HCT116 (cell line): ENCODE measurements around the gene LRIT3. TPM values are rescaled to one million over a fixed set of nuclear protein-coding genes. Genes with fewer than 3 reads are reported as not detected.

Experiments used
- ATAC-seq: fragments of 200-7000 bp; cut with Tn5 transposase; 2 replicates; pipeline ENCODE4 v1.9.1; 2020; ENCODE audit warnings: mild to moderate bottlenecking, moderate library complexity
- BruUV-seq: library from RNA; stranded (reverse); fragments of 400-500 nt; replicated peaks from 2 replicates; lab custom pipeline; 2021; lab: Mats Ljungman, UMichigan
- CTCF ChIA-PET: fragments of 300-600 bp; sonication (Branson Sonifier 250); formaldehyde crosslinking; loops from one replicate; lab custom pipeline; 2021; ENCODE audit warnings: antibody characterized with exemption; lab: Charles Lee
- POLR2A ChIA-PET: fragments of 300-600, 350-600 bp; sonication (Branson Sonifier 250); formaldehyde crosslinking; loops from one replicate; lab custom pipeline; 2021; ENCODE audit warnings: antibody characterized with exemption; lab: Charles Lee
- RAD21 ChIA-PET, 2 experiments: fragments of 300-600 bp; sonication (Branson Sonifier 250); formaldehyde crosslinking; loops; one replicate each; lab custom pipeline; 2023; ENCODE audit warnings: low total read pairs in 2 of 2; ENCODE audit not compliant: uncharacterized antibody in 2 of 2, unreplicated experiment in 2 of 2, low non-redundant PET in 1 of 2; lab: Charles Lee
- DNase-seq: peaks from one replicate; pipeline ENCODE4 v3.0.0-alpha.2; 2010; ENCODE audit warnings: low read depth, low spot score
- H2AFZ ChIP-seq: fragments of 200-600 bp; shearing (Covaris generic), sonication (generic); 2 replicates; pipeline ENCODE4 v1.6.1; 2017; ENCODE audit warnings: low read depth, mixed run types, mixed read lengths, antibody characterized with exemption, low read length; ENCODE audit not compliant: poor library complexity, severe bottlenecking
- H3K27ac ChIP-seq: 2 replicates; pipeline ENCODE4 v1.5.1; 2012; ENCODE audit warnings: low read depth, low read length
- H3K27me3 ChIP-seq: fragments of 200-600 bp; sonication (generic); 2 replicates; pipeline ENCODE4 v1.6.1; 2016; ENCODE audit warnings: mixed run types, low read length, mixed read lengths; ENCODE audit not compliant: insufficient read depth
- H3K36me3 ChIP-seq, 2 experiments: fragments of 200-500 bp in 1 of 2; fragments of 200-600 bp in 1 of 2; sonication (Bioruptor generic) in 1 of 2; sonication (generic) in 1 of 2; 2 replicates each; pipeline versions ENCODE4 v1.5.1 to v1.6.1; 2014 to 2016; ENCODE audit warnings: low read length in 2 of 2, inconsistent platforms in 1 of 2, mixed read lengths in 1 of 2, mixed run types in 1 of 2; ENCODE audit not compliant: insufficient read depth in 2 of 2, control insufficient read depth in 1 of 2
- H3K4me1 ChIP-seq, 2 experiments: fragments of 200-600 bp in 1 of 2; sonication (generic) in 1 of 2; 2 replicates each; pipeline versions ENCODE4 v1.5.1 to v1.6.1; 2012 to 2017; ENCODE audit warnings: low read length in 2 of 2, inconsistent platforms in 1 of 2, mild to moderate bottlenecking in 1 of 2, mixed read lengths in 1 of 2, mixed run types in 1 of 2, moderate library complexity in 1 of 2; ENCODE audit not compliant: insufficient read depth in 2 of 2, control insufficient read depth in 1 of 2
- H3K4me2 ChIP-seq: fragments of 200-600 bp; sonication (generic); 2 replicates; pipeline ENCODE4 v1.6.1; 2017; ENCODE audit warnings: mixed run types, low read length, mixed read lengths
- H3K4me3 ChIP-seq, 2 experiments: fragments of 200-600 bp in 1 of 2; sonication (generic) in 1 of 2; replicated peaks in 1 of 2; 2 replicates each; pipeline ENCODE4 v1.5.1; 2011 to 2016; ENCODE audit warnings: low read length in 2 of 2, control low read depth in 1 of 2, low read depth in 1 of 2, mild to moderate bottlenecking in 1 of 2, mixed read lengths in 1 of 2, mixed run types in 1 of 2
- H3K79me2 ChIP-seq: fragments of 200-600 bp; sonication (generic); 2 replicates; pipeline ENCODE4 v1.6.1; 2017; ENCODE audit warnings: mild to moderate bottlenecking, mixed run types, low read length, moderate library complexity, mixed read lengths; ENCODE audit not compliant: insufficient read depth
- H3K9ac ChIP-seq: fragments of 200-600 bp; sonication (generic); 2 replicates; pipeline ENCODE4 v1.6.1; 2016; ENCODE audit warnings: low read length, mixed read lengths
- H3K9me2 ChIP-seq: fragments of 200-600 bp; sonication (generic), shearing (Covaris generic); 2 replicates; pipeline ENCODE4 v1.6.1; 2017; ENCODE audit warnings: mixed run types, mild to moderate bottlenecking, moderate library complexity; ENCODE audit not compliant: insufficient read depth
- H3K9me3 ChIP-seq, 2 experiments: fragments of 200-500 bp in 1 of 2; fragments of 200-600 bp in 1 of 2; sonication (Bioruptor generic) in 1 of 2; sonication (generic) in 1 of 2; 2 replicates each; pipeline ENCODE4 v1.6.1; 2014 to 2017; ENCODE audit warnings: low read length in 2 of 2, mixed read lengths in 2 of 2, inconsistent platforms in 1 of 2, low read depth in 1 of 2, mild to moderate bottlenecking in 1 of 2, mixed run types in 1 of 2, moderate library complexity in 1 of 2; ENCODE audit not compliant: control insufficient read depth in 1 of 2, insufficient read depth in 1 of 2
- H4K20me1 ChIP-seq: fragments of 200-600 bp; sonication (generic), shearing (Covaris generic); 2 replicates; pipeline ENCODE4 v1.6.1; 2017; ENCODE audit warnings: mixed run types, mild to moderate bottlenecking, moderate library complexity; ENCODE audit not compliant: insufficient read depth
- EGR1 ChIP-seq: IDR thresholded peaks from 2 replicates; pipeline ENCODE4 v1.6.1; 2012; ENCODE audit warnings: low read depth
- ELF1 ChIP-seq: IDR thresholded peaks from 2 replicates; pipeline ENCODE4 v1.6.1; 2012; ENCODE audit warnings: low read depth, borderline replicate concordance
- FOSL1 ChIP-seq: IDR thresholded peaks from 2 replicates; pipeline ENCODE4 v1.6.1; 2012; ENCODE audit warnings: low read depth
- MAX ChIP-seq: IDR thresholded peaks from 2 replicates; pipeline ENCODE4 v1.6.1; 2012
- POLR2A ChIP-seq: IDR thresholded peaks from 2 replicates; pipeline ENCODE4 v1.7.0; 2011; ENCODE audit warnings: borderline replicate concordance; ENCODE audit not compliant: insufficient read depth, insufficient read length; ENCODE audit errors: extremely low read depth
- SP1 ChIP-seq: IDR thresholded peaks from 2 replicates; pipeline ENCODE4 v1.6.1; 2012; ENCODE audit warnings: low read depth
- SRF ChIP-seq: IDR thresholded peaks from 2 replicates; pipeline ENCODE4 v1.6.1; 2012; ENCODE audit warnings: low read depth
- ZBTB33 ChIP-seq: IDR thresholded peaks from 2 replicates; pipeline ENCODE4 v1.6.1; 2011; ENCODE audit warnings: mild to moderate bottlenecking, low read length, moderate library complexity; ENCODE audit not compliant: insufficient replicate concordance; ENCODE audit errors: extremely low read depth
- intact Hi-C: fragments of 100-400 bp; cut with micrococcal nuclease; formaldehyde crosslinking; loops from 2 replicates; pipeline ENCODE4 v1.10.0; 2022
- total RNA-seq: library from RNA; stranded (reverse); gene quantifications from one replicate; pipeline ENCODE4 v1.2.1, GENCODE V29; 2021; ENCODE audit not compliant: unreplicated experiment

Gene LRIT3
- total RNA-seq, 1 experiment from 2014 or later, result 0.47 TPM

GRCh38 chr4:109913596-109914241, 65.8 kb downstream of the LRIT3 start:
- no peak overlapping the region for H3K4me2 ChIP-seq
- no peak overlapping the region for H2AFZ ChIP-seq
- H3K27ac ChIP-seq, result no peak overlapping the region
- H3K9me3 ChIP-seq, result no peaks in the 10 kb centered on the region
- DNase-seq, result no peak
- intact Hi-C loops, result no loop called here
- H3K9ac ChIP-seq, result no peak overlapping the region
- peaks cover 4 to 8% of the 10 kb centered on the region in 2 experiments; a peak in 2 of 4 replicates for H3K4me1 ChIP-seq
- no peaks in the 10 kb centered on the region for H4K20me1 ChIP-seq
- no peaks in the 10 kb centered on the region for H3K27me3 ChIP-seq
- CTCF ChIA-PET, result no interaction called here
- H3K36me3 ChIP-seq, result no peaks in the 10 kb centered on the region
- RAD21 ChIA-PET, result no interaction called here
- H3K79me2 ChIP-seq, result no peaks in the 10 kb centered on the region
- TF ChIP-seq ZBTB33 (no peak), SP1 (no peak), MAX (no peak), FOSL1 (no peak), ELF1 (no peak)
- ATAC-seq, result no peak
- POLR2A ChIA-PET, result no interaction called here
- BruUV-seq, result no TSS peak
- H3K4me3 ChIP-seq, result no peak overlapping the region
- H3K9me2 ChIP-seq, result no peaks in the 10 kb centered on the region

GRCh38 chr4:109914322-109914721, 66.4 kb downstream of the LRIT3 start:
- Histone ChIP-seq H3K9ac (no peak overlapping the region), H3K9me3 (no peaks in the 10 kb centered on the region), H3K27me3 (no peaks in the 10 kb centered on the region), H3K79me2 (no peaks in the 10 kb centered on the region), H3K4me2 (no peak overlapping the region), H4K20me1 (no peaks in the 10 kb centered on the region)
- POLR2A ChIA-PET, result no interaction called here
- RAD21 ChIA-PET, result no interaction called here
- no peak for DNase-seq
- CTCF ChIA-PET, result no interaction called here
- TF ChIP-seq EGR1 (no peak), POLR2A (no peak), SRF (no peak), MAX (no peak), FOSL1 (no peak)
- TF ChIP-seq, all 23 proteins: peak for 0
- Histone ChIP-seq H3K27ac (no peak overlapping the region), H3K4me1 (peaks cover 4 to 8% of the 10 kb centered on the region in 2 experiments; a peak in 2 of 4 replicates), H2AFZ (no peak overlapping the region), H3K36me3 (no peaks in the 10 kb centered on the region), H3K4me3 (no peak overlapping the region), H3K9me2 (no peaks in the 10 kb centered on the region)
- intact Hi-C loops, result no loop called here
- ATAC-seq, result no peak
- no TSS peak for BruUV-seq
